Loucy (cell line): ENCODE results near the gene NPVF.

Experiments
- H2AFZ ChIP-seq: fragments of 200-600 bp; sonication (generic); 2 replicates; pipeline ENCODE4 v1.6.0; 2016; ENCODE audit warnings: antibody characterized with exemption, mild to moderate bottlenecking, low read length, moderate library complexity
- H3F3A ChIP-seq: fragments of 200-600 bp; 2 replicates; pipeline ENCODE4 v1.6.0; 2016; ENCODE audit warnings: antibody characterized with exemption, low read depth, mild to moderate bottlenecking
- H3K27me3 ChIP-seq: fragments of 200-600 bp; sonication (generic); 2 replicates; pipeline ENCODE4 v1.6.1; 2014; ENCODE audit warnings: low read length, mild to moderate bottlenecking; ENCODE audit not compliant: insufficient read depth, poor library complexity, severe bottlenecking
- H3K36me3 ChIP-seq: fragments of 200-600 bp; sonication (generic); 2 replicates; pipeline ENCODE4 v1.6.1; 2016; ENCODE audit warnings: low read length; ENCODE audit not compliant: insufficient read depth
- H3K4me1 ChIP-seq: fragments of 200-600 bp; sonication (generic); 2 replicates; pipeline ENCODE4 v1.5.1; 2014; ENCODE audit warnings: low read length, mild to moderate bottlenecking; ENCODE audit not compliant: insufficient read depth, poor library complexity, severe bottlenecking
- H3K4me2 ChIP-seq: fragments of 200-600 bp; sonication (generic); 2 replicates; pipeline ENCODE4 v1.6.0; 2014; ENCODE audit warnings: antibody characterized with exemption, low read length, low read depth, mild to moderate bottlenecking; ENCODE audit not compliant: poor library complexity, severe bottlenecking
- H3K4me3 ChIP-seq: fragments of 200-600 bp; sonication (generic); 2 replicates; pipeline ENCODE4 v1.5.1; 2014; ENCODE audit warnings: low read length, mild to moderate bottlenecking, mixed read lengths; ENCODE audit not compliant: poor library complexity, severe bottlenecking
- H3K79me2 ChIP-seq: fragments of 200-600 bp; sonication (generic); 2 replicates; pipeline ENCODE4 v1.6.1; 2014; ENCODE audit warnings: low read length; ENCODE audit not compliant: insufficient read depth
- H3K9ac ChIP-seq: fragments of 200-600 bp; sonication (generic); 2 replicates; pipeline ENCODE4 v1.6.0; 2014; ENCODE audit warnings: mild to moderate bottlenecking, low read depth, low read length, moderate library complexity; ENCODE audit not compliant: poor library complexity, severe bottlenecking
- H3K9me2 ChIP-seq: fragments of 200-600 bp; sonication (generic); replicated peaks from 2 replicates; pipeline ENCODE4 v1.6.1; 2016; ENCODE audit warnings: low read depth, low read length, mixed read lengths
- H3K9me3 ChIP-seq: fragments of 200-600 bp; sonication (generic); 2 replicates; pipeline ENCODE4 v1.6.1; 2014; ENCODE audit warnings: mild to moderate bottlenecking, antibody characterized with exemption, low read length, low read depth; ENCODE audit not compliant: insufficient read depth
- H4K20me1 ChIP-seq: fragments of 200-600 bp; sonication (generic); 2 replicates; pipeline ENCODE4 v1.6.0; 2014; ENCODE audit warnings: antibody characterized with exemption, low read length, mild to moderate bottlenecking; ENCODE audit not compliant: insufficient read depth, poor library complexity, severe bottlenecking
- CTCF ChIP-seq: fragments of 200-600 bp; sonication (generic); conservative IDR thresholded peaks from 2 replicates; pipeline ENCODE4 v1.5.1; 2014; ENCODE audit warnings: mild to moderate bottlenecking, antibody characterized with exemption, low read length
- EZH2phosphoT487 ChIP-seq: fragments of 200-600 bp; IDR thresholded peaks from 2 replicates; pipeline ENCODE4 v1.6.1; 2018; ENCODE audit warnings: antibody characterized with exemption, mild to moderate bottlenecking, moderate library complexity, borderline replicate concordance

Gene NPVF

DNA sequence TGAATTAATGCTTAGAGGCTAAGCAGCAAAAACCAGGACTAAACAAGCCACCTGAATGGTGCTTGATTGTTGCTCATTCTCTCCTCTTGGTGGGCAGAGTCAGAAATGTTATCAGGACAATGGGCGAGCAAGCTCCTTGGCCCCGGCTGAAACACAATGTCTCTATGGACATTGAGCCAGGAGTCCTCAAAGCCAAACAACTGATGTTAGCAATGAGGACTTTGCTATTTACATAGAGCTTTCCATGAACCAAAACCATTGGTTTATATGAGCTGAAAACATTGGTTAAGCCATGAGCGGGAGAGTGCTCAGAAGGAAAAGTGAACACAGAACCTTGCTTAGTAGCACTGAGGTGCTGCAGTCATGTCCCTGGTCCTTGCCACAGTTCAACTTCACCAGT is 21.5 kb upstream of the NPVF start:
- Histone ChIP-seq H3K36me3 (no peaks in the 10 kb centered on the region), H2AFZ (no peak overlapping the region), H3K9me3 (no peaks in the 10 kb centered on the region), H3K9me2 (no peaks in the 10 kb centered on the region), H3K27me3 (no peaks in the 10 kb centered on the region), H3K9ac (no peak overlapping the region), H3K4me2 (no peak overlapping the region), H4K20me1 (no peaks in the 10 kb centered on the region), H3K79me2 (no peaks in the 10 kb centered on the region), H3K4me3 (no peak overlapping the region), H3K4me1 (no peaks in the 10 kb centered on the region), H3F3A (no peaks in the 10 kb centered on the region)
- TF ChIP-seq EZH2phosphoT487 (no peak), CTCF (no peak)

DNA sequence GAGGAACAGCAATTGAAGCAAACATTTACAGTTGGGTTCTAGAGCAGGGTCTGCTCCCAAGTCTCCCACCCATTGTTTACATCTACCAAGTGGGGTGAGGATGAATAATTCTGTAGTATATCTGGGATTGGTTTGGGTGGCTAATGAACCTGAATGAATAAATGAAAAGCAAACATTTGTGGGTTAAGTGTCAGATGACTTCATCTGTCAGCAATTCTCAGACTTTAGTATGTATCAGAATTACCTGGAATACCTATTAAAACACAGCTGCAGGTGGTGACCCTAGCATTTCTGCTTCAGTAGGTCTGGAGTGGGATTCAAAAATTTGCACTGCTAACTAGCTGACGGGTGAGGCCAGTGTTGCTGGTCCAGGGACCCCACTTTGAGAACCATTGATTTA is 18.0 kb upstream of the NPVF start:
- Histone ChIP-seq H3K9me3 (no peaks in the 10 kb centered on the region), H2AFZ (no peak overlapping the region), H3K27me3 (no peaks in the 10 kb centered on the region), H3K9ac (no peak overlapping the region), H3K4me1 (no peaks in the 10 kb centered on the region), H3K36me3 (no peaks in the 10 kb centered on the region), H3K9me2 (no peaks in the 10 kb centered on the region), H3K4me3 (no peak overlapping the region), H4K20me1 (no peaks in the 10 kb centered on the region), H3F3A (no peaks in the 10 kb centered on the region), H3K79me2 (no peaks in the 10 kb centered on the region), H3K4me2 (no peak overlapping the region)
- TF ChIP-seq CTCF = no peak
- no peak for TF ChIP-seq EZH2phosphoT487

DNA sequence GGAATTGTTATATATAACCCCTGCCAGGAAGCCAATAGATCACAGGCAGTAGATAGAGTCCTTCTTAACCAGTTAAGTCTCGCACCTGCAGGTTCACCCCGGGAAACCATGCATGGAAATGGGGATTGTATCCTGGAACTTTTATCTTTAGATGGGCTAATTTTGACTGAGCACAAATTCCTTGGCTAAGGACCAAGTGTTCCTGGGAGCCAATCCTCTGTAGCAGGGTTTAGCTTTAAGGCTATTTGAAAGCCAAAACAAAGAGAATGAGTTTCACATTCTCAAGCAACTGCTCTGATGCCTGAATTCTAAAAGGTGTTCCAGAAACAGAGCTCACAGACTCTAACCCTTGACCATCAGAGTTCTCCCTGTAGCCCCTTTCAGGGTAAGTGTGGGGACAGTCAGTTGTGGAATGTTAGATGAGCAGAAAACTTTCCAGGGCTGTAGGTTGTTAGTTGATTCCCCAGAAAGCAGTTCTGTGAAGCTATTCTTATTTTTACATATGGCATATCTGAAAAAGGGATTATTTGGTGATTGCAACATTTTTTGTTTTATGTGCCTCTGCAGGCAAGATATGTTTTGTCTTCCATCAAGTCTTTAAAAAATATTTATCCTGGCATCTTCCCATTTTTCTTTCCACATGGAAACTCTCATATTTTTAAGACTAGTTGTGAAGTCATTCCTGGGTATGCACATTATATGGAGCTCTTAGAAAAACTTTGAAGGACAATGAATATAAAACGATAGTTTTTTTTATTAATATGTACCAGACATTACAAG is 16.2 kb upstream of the NPVF start:
- H3K27me3 ChIP-seq = no peaks in the 10 kb centered on the region
- H3K4me2 ChIP-seq = no peak overlapping the region
- no peaks in the 10 kb centered on the region for H4K20me1 ChIP-seq
- no peaks in the 10 kb centered on the region for H3K36me3 ChIP-seq
- H3F3A ChIP-seq = no peaks in the 10 kb centered on the region
- no peak overlapping the region for H3K9ac ChIP-seq
- TF ChIP-seq CTCF (no peak), EZH2phosphoT487 (no peak)
- H2AFZ ChIP-seq = no peak overlapping the region
- no peaks in the 10 kb centered on the region for H3K9me2 ChIP-seq
- H3K79me2 ChIP-seq = no peaks in the 10 kb centered on the region
- no peaks in the 10 kb centered on the region for H3K9me3 ChIP-seq
- no peaks in the 10 kb centered on the region for H3K4me1 ChIP-seq
- no peak overlapping the region for H3K4me3 ChIP-seq
